ENCODE measurements around the gene RRM2. TPM values are rescaled to one million over a fixed set of nuclear protein-coding genes. Genes with fewer than 3 reads are reported as not detected.

RRM2 gene
- total RNA-seq, 1 experiment from 2014 or later: 163 TPM

- no CpG with 5 or more reads among the region's 13 CpGs for WGBS (ENCODE audit: extremely low coverage, insufficient read length, low lambda C conversion rate)
- Histone ChIP-seq H3K9me3 (ENCODE audit: control insufficient read depth, low read depth, low read length) (no peaks in the 10 kb centered on the region), H3K79me2 (ENCODE audit: insufficient read depth, low read length) (no peaks in the 10 kb centered on the region), H2BK120ac (ENCODE audit: low read depth, low read length, poor library complexity, severe bottlenecking) (no peak overlapping the region), H3K18ac (ENCODE audit: insufficient read length, low read depth, low read length) (no peak overlapping the region), H4K5ac (ENCODE audit: insufficient read length, low read depth, low read length) (no peak overlapping the region), H2AFZ (ENCODE audit: low read length) (no peak overlapping the region), H3K4me1 (ENCODE audit: insufficient read depth, low read length) (no peaks in the 10 kb centered on the region), H3T11ph (ENCODE audit: low read length) (no peak overlapping the region), H2BK12ac (ENCODE audit: insufficient read length, low read depth, low read length) (no peak overlapping the region), H3K4me2 (ENCODE audit: insufficient read depth, insufficient read length, low read length) (no peak overlapping the region), H4K8ac (replicated peaks; ENCODE audit: insufficient read length, low read depth, low read length) (no peak overlapping the region), H3K23ac (ENCODE audit: insufficient read length, low read depth, low read length) (no peak overlapping the region), H3K79me1 (ENCODE audit: insufficient read depth, low read depth, low read length, poor library complexity, severe bottlenecking) (no peaks in the 10 kb centered on the region), H4K91ac (ENCODE audit: insufficient read length, low read depth, low read length) (no peak overlapping the region), H2BK20ac (ENCODE audit: low read depth, low read length, poor library complexity, severe bottlenecking) (no peak overlapping the region), H4K20me1 (ENCODE audit: control insufficient read depth, insufficient read depth, insufficient read length) (no peaks in the 10 kb centered on the region), H2BK15ac (ENCODE audit: low read depth, low read length) (no peak overlapping the region), H2BK5ac (ENCODE audit: insufficient read length, low read length) (no peak overlapping the region), H3K4ac (ENCODE audit: low read depth, low read length) (no peak overlapping the region), H2AK5ac (ENCODE audit: insufficient read length, low read length) (no peak overlapping the region), H3K27me3 (ENCODE audit: insufficient read depth, low read length) (no peaks in the 10 kb centered on the region), H3K14ac (ENCODE audit: insufficient read depth, low read length) (no peak overlapping the region), H3K9ac (ENCODE audit: extremely low read depth, insufficient read length, low read length) (no peak overlapping the region), H3K27ac (ENCODE audit: insufficient read length, low read depth, low read length) (no peak overlapping the region), H3K56ac (ENCODE audit: insufficient read length, low read depth, low read length) (no peak overlapping the region), H3K23me2 (ENCODE audit: insufficient read length, low read depth, low read length, poor library complexity, severe bottlenecking) (no peaks in the 10 kb centered on the region)
- no peak overlapping the region for H3K27ac Mint-ChIP-seq
- H3K36me3 Mint-ChIP-seq (ENCODE audit: insufficient read depth in 1 of 3, low read depth in 3 of 3): peaks cover 0 to 2% (median 0%) of the 10 kb centered on the region in 3 experiments; a peak in 1 of 7 replicates
- no peak for DNase-seq
- no peak overlapping the region for H3K4me3 Mint-ChIP-seq
- peaks cover 11% of the 10 kb centered on the region for H3K27me3 Mint-ChIP-seq (ENCODE audit: low read depth)
- H3K9me3 Mint-ChIP-seq: no peaks in the 10 kb centered on the region; a peak in 1 of 5 replicates
- no peak for TF ChIP-seq CTCF (conservative IDR thresholded peaks at IDR 0.05)
- peaks cover 25 to 35% of the 10 kb centered on the region in 2 experiments for H3K4me1 Mint-ChIP-seq
Observed at GRCh38 chr2:10094271-10094814, 28.2 kb upstream of the RRM2 start.
